AG09319 (cell line): ENCODE data around the gene FAM120B.

Source experiments
- DNase-seq: peaks from one replicate; pipeline ENCODE4 v3.0.0-alpha.2; 2010; ENCODE audit warnings: low read depth; ENCODE audit errors: extremely low read depth
- TF ChIP-seq, protein P1 (sequence below): IDR thresholded peaks from 2 replicates; pipeline ENCODE4 v1.5.1; 2011; ENCODE audit warnings: low read depth, mild to moderate bottlenecking, inconsistent platforms, low read length, moderate library complexity

Gene FAM120B

DNA sequence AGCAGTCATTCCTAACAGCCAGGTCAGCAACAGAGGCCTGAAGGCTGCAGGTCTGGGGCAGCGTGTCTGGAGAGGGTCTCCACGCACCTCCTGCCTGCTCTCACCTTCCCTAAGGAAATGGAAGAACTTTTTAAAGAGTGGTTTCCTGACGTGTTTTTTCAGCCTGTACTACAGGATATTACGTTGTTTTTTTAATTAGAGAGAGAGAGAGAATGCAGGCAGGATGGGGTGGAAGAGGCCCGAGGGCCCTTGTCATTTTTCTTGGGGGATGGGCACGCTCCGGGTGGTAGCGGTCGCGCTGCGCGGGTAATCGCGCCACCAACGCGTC lies 17.7 kb upstream of the FAM120B start:
- TF ChIP-seq, protein P1, sequence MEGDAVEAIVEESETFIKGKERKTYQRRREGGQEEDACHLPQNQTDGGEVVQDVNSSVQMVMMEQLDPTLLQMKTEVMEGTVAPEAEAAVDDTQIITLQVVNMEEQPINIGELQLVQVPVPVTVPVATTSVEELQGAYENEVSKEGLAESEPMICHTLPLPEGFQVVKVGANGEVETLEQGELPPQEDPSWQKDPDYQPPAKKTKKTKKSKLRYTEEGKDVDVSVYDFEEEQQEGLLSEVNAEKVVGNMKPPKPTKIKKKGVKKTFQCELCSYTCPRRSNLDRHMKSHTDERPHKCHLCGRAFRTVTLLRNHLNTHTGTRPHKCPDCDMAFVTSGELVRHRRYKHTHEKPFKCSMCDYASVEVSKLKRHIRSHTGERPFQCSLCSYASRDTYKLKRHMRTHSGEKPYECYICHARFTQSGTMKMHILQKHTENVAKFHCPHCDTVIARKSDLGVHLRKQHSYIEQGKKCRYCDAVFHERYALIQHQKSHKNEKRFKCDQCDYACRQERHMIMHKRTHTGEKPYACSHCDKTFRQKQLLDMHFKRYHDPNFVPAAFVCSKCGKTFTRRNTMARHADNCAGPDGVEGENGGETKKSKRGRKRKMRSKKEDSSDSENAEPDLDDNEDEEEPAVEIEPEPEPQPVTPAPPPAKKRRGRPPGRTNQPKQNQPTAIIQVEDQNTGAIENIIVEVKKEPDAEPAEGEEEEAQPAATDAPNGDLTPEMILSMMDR: no peak
- no peak for DNase-seq

DNA sequence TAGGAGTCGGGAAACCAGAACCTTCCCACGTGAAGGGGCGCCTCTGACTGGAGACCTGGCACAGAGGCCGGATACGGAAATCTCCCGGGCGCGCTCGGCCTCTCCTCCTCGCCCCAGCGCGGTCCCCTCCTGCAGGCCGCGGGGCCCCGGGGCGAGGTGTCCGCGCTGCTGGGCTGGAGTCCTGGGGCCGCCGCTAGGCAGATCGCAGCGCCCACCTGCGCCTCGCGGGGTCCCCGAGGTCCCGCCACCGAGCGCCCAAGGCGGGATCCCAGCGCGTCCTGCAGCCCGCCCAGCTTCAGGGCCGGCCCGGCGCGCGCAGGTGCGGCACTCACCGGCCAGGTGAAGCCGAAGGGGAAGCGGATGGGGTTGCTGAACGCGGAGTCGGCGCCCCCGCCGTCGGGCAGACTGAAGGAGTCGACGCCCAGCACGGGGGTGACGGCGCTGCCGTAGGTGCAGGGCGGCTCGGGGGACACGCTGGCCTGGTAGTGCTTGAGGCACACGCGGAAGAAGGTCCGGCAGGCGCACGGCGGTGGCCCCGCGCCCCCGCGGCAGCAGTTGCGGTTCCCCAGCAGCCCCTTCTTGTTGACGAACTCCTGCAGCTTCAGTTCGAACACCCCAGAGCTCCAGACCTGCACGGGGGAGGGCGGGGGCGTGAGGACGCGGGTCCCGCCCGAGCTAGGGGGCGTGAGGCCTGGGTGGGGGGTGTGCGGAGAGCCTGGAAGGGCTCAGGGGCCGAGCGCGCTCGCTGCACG lies 17.2 kb upstream of the FAM120B start:
- no peak for DNase-seq

DNA sequence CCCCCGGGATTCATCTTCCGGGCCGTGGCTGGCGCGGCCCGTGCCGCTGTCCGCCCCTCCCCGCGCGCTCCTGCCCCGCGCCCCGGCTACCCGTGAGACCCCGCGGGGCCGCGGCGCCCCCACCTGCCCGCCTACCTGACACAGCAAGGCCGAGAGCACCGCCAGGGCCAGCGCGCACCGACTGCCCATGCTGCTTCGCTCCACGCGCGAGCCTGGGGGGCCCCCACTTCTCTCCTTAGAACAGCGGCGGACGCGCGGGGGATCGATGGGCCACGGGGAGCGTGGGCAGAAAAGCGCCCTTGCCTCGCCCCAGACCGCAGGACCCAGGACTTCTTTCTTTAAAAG lies 16.6 kb upstream of the FAM120B start:
- TF ChIP-seq, protein P1: no peak
- DNase-seq: no peak

More for the DNA sequence above, 17.2 kb upstream of the FAM120B start:
- TF ChIP-seq, protein P1: no peak

DNA sequence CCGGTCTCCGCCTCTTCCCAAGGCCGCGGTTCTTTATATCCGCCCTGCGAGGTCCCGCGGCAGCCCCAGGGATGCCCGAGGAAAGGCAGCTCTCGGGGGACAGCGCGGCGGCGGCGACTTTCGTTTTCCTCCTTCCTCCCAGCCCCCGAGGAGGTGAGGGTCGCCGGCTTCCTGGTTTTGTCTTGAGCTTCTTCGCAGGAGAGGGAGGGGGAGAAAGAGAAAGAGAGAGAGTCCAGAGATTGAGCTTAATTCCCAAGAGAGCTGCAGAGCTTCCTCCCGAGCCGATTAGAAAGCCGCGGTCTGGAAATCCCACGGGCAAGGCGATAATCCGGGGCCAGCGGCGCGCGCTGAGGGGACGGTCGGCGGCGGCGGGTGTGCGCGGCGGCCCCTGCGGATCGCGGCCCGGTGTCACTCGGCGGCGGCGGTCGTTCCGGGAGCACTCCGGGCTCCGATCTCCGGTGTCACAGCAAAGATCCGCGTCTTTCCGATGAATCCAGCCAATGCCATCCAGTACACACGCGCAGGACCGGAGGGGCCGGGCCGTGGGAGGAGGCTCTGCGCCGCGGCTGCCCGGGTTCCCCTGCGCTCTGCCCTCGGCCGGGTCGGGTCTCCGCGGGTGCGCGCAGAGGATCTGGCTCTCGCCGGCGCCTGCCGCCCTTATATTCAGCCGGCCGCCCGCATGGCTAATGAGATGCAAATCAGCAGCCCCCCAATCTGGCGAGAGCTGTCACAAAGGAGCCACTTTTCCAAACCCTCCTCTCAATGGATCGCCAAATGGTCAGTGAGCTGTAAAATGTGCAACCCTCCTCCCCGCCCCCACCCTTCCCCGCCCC lies 16.0 kb upstream of the FAM120B start, which contains the start of gene DLL1:
DLL1 (minus strand) TSS at position 783 of the 833 bp plus-strand sequence. CDS start 939 bp downstream, outside the sequence.
- TF ChIP-seq, protein P1: no peak
- DNase-seq: no peak

DNA sequence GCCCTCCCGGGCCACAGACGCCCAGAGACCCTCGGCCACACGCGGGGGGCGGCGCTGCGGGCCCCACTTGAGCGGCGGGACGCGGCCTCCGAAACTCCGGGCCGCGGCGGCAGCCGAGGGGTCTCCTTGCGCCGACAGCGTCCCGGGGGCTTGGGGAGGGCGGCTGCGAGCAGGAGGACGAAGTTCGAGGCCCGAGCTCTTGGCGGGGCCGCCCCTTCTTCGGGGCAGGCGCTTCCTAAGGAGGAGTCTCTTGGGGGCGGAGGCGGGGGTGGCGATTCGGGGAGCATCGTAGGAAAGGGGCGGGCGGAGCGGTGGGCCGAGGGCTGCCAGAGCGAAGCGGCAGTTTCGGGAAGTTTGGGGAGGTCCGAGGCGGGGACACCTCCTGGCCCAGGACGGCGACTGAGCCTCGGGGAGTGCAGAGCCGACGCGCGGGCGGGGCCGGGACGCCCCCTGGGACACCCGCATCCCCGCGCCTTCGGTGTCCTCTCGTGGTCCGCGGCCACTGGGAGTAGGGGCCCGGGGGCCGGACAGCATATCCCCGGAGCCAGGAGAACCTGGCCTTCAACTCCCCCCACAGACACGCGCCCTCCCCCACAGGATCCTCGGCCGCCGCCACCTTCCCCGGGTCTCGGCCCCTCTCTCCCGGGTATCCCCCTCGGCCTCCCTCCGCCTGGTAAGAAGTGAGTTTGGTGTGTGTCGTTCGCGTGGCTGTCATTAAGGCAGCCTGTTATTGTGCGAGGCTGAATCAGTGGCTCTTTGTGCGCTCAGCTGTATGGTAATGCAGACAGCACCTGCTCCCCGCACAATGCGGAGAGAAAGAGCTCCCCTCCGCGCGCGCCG lies 15.1 kb upstream of the FAM120B start:
- TF ChIP-seq, protein P1: no peak; the same call in 1 of the 2 replicates
- no peak for DNase-seq

DNA sequence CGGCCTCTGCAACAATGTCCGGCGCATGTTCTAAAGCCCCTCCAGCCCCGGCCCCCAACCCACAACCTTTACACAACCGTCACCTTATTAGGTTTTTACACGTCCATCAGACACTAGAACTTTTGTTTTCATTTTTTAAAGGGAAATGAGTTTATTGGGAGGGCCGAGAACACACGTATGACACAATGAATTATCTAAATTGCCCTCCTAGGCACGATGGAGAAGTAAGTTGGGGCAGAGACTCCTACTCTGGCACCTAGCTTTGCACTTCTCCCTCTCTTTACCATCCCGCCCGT lies 14.5 kb upstream of the FAM120B start:
- TF ChIP-seq, protein P1: no peak
- no peak for DNase-seq
